HG03025 (cell line): ENCODE data around the gene PAH.

Experiments
- ATAC-seq: cut with Tn5 transposase; IDR thresholded peaks from one replicate; pipeline ENCODE4 v1.9.1; 2021; ENCODE audit warnings: mild to moderate bottlenecking, moderate library complexity; ENCODE audit not compliant: unreplicated experiment, low FRiP score

The PAH gene

GRCh38 chr12:102950950-102951619 is 34.0 kb upstream of the PAH start:
- ATAC-seq: no peak

GRCh38 chr12:102950107-102950949 is 33.3 kb upstream of the PAH start:
- ATAC-seq: no peak

GRCh38 chr12:102948941-102949352 is 31.9 kb upstream of the PAH start:
- no peak for ATAC-seq

GRCh38 chr12:102946042-102946441 is 29.0 kb upstream of the PAH start:
- no peak for ATAC-seq

GRCh38 chr12:102939670-102940222 is 22.7 kb upstream of the PAH start:
- no peak for ATAC-seq

- ATAC-seq: no peak
Measured at GRCh38 chr12:102939059-102939458, 22.0 kb upstream of the PAH start.

GRCh38 chr12:102933168-102933567 is 16.1 kb upstream of the PAH start:
- ATAC-seq: no peak

GRCh38 chr12:102927220-102927619 is 10.2 kb upstream of the PAH start:
- no peak for ATAC-seq

GRCh38 chr12:102921240-102921639 is 4.2 kb upstream of the PAH start:
- ATAC-seq: no peak

- no peak for ATAC-seq
Measured at GRCh38 chr12:102920271-102920670, 3.2 kb upstream of the PAH start.

- ATAC-seq: no peak
Measured at GRCh38 chr12:102918840-102919239, 1.8 kb upstream of the PAH start.

- ATAC-seq: no peak
Measured at GRCh38 chr12:102916252-102917025, 605 bp downstream of the PAH start.

- ATAC-seq: no peak
Measured at GRCh38 chr12:102913453-102914226, 3.4 kb downstream of the PAH start.

- ATAC-seq: no peak
Measured at GRCh38 chr12:102912258-102912657, 4.8 kb downstream of the PAH start.

- ATAC-seq: no peak
Measured at GRCh38 chr12:102911320-102911719, 5.7 kb downstream of the PAH start.

GRCh38 chr12:102910792-102911191 is 6.3 kb downstream of the PAH start:
- ATAC-seq: no peak

GRCh38 chr12:102910137-102910536 is 6.9 kb downstream of the PAH start:
- ATAC-seq: no peak

GRCh38 chr12:102907918-102908317 is 9.1 kb downstream of the PAH start:
- ATAC-seq: no peak

GRCh38 chr12:102905229-102905628 is 11.8 kb downstream of the PAH start:
- no peak for ATAC-seq

GRCh38 chr12:102903337-102904007 is 13.6 kb downstream of the PAH start:
- ATAC-seq: no peak
